Loucy (cell line): ENCODE measurements around the gene ORAI1.

ENCODE experiments used
- H2AFZ ChIP-seq: fragments of 200-600 bp; sonication (generic); 2 replicates; pipeline ENCODE4 v1.6.0; 2016; ENCODE audit warnings: antibody characterized with exemption, mild to moderate bottlenecking, low read length, moderate library complexity
- H3F3A ChIP-seq: fragments of 200-600 bp; 2 replicates; pipeline ENCODE4 v1.6.0; 2016; ENCODE audit warnings: antibody characterized with exemption, low read depth, mild to moderate bottlenecking
- H3K27me3 ChIP-seq: fragments of 200-600 bp; sonication (generic); 2 replicates; pipeline ENCODE4 v1.6.1; 2014; ENCODE audit warnings: low read length, mild to moderate bottlenecking; ENCODE audit not compliant: insufficient read depth, poor library complexity, severe bottlenecking
- H3K36me3 ChIP-seq: fragments of 200-600 bp; sonication (generic); 2 replicates; pipeline ENCODE4 v1.6.1; 2016; ENCODE audit warnings: low read length; ENCODE audit not compliant: insufficient read depth
- H3K4me1 ChIP-seq: fragments of 200-600 bp; sonication (generic); 2 replicates; pipeline ENCODE4 v1.5.1; 2014; ENCODE audit warnings: low read length, mild to moderate bottlenecking; ENCODE audit not compliant: insufficient read depth, poor library complexity, severe bottlenecking
- H3K4me2 ChIP-seq: fragments of 200-600 bp; sonication (generic); 2 replicates; pipeline ENCODE4 v1.6.0; 2014; ENCODE audit warnings: antibody characterized with exemption, low read length, low read depth, mild to moderate bottlenecking; ENCODE audit not compliant: poor library complexity, severe bottlenecking
- H3K4me3 ChIP-seq: fragments of 200-600 bp; sonication (generic); 2 replicates; pipeline ENCODE4 v1.5.1; 2014; ENCODE audit warnings: low read length, mild to moderate bottlenecking, mixed read lengths; ENCODE audit not compliant: poor library complexity, severe bottlenecking
- H3K79me2 ChIP-seq: fragments of 200-600 bp; sonication (generic); 2 replicates; pipeline ENCODE4 v1.6.1; 2014; ENCODE audit warnings: low read length; ENCODE audit not compliant: insufficient read depth
- H3K9ac ChIP-seq: fragments of 200-600 bp; sonication (generic); 2 replicates; pipeline ENCODE4 v1.6.0; 2014; ENCODE audit warnings: mild to moderate bottlenecking, low read depth, low read length, moderate library complexity; ENCODE audit not compliant: poor library complexity, severe bottlenecking
- H3K9me2 ChIP-seq: fragments of 200-600 bp; sonication (generic); replicated peaks from 2 replicates; pipeline ENCODE4 v1.6.1; 2016; ENCODE audit warnings: low read depth, low read length, mixed read lengths
- H3K9me3 ChIP-seq: fragments of 200-600 bp; sonication (generic); 2 replicates; pipeline ENCODE4 v1.6.1; 2014; ENCODE audit warnings: mild to moderate bottlenecking, antibody characterized with exemption, low read length, low read depth; ENCODE audit not compliant: insufficient read depth
- H4K20me1 ChIP-seq: fragments of 200-600 bp; sonication (generic); 2 replicates; pipeline ENCODE4 v1.6.0; 2014; ENCODE audit warnings: antibody characterized with exemption, low read length, mild to moderate bottlenecking; ENCODE audit not compliant: insufficient read depth, poor library complexity, severe bottlenecking
- CTCF ChIP-seq: fragments of 200-600 bp; sonication (generic); conservative IDR thresholded peaks from 2 replicates; pipeline ENCODE4 v1.5.1; 2014; ENCODE audit warnings: mild to moderate bottlenecking, antibody characterized with exemption, low read length
- EZH2phosphoT487 ChIP-seq: fragments of 200-600 bp; IDR thresholded peaks from 2 replicates; pipeline ENCODE4 v1.6.1; 2018; ENCODE audit warnings: antibody characterized with exemption, mild to moderate bottlenecking, moderate library complexity, borderline replicate concordance

ORAI1 gene

GRCh38 chr12:121688966-121689365 is 62.6 kb downstream of the ORAI1 start:
- H3K9ac ChIP-seq = no peak overlapping the region
- no peaks in the 10 kb centered on the region for H3K36me3 ChIP-seq
- peaks cover 8% of the 10 kb centered on the region for H3K4me1 ChIP-seq
- no peaks in the 10 kb centered on the region for H3F3A ChIP-seq
- H3K27me3 ChIP-seq = no peaks in the 10 kb centered on the region
- no peaks in the 10 kb centered on the region for H3K79me2 ChIP-seq
- no peak overlapping the region for H3K4me2 ChIP-seq
- H4K20me1 ChIP-seq = no peaks in the 10 kb centered on the region
- no peak overlapping the region for H2AFZ ChIP-seq
- H3K9me3 ChIP-seq = no peaks in the 10 kb centered on the region
- no peak overlapping the region for H3K4me3 ChIP-seq
- no peaks in the 10 kb centered on the region for H3K9me2 ChIP-seq
- TF ChIP-seq CTCF = no peak
- no peak for TF ChIP-seq EZH2phosphoT487

GRCh38 chr12:121689430-121689829 is 63.1 kb downstream of the ORAI1 start:
- Histone ChIP-seq H3K36me3 (no peaks in the 10 kb centered on the region), H3K9me2 (no peaks in the 10 kb centered on the region), H3K4me3 (no peak overlapping the region), H3K9ac (no peak overlapping the region), H2AFZ (no peak overlapping the region), H3K27me3 (no peaks in the 10 kb centered on the region), H3K9me3 (no peaks in the 10 kb centered on the region), H3K79me2 (no peaks in the 10 kb centered on the region), H3K4me2 (no peak overlapping the region), H3F3A (no peaks in the 10 kb centered on the region), H4K20me1 (no peaks in the 10 kb centered on the region), H3K4me1 (peaks cover 8% of the 10 kb centered on the region)
- no peak for TF ChIP-seq EZH2phosphoT487
- TF ChIP-seq CTCF = no peak
